KMS-11 (cell line): ENCODE measurements around the gene ZRANB1.

Experiments
- H2AFZ ChIP-seq: fragments of 200-600 bp; sonication (generic); 2 replicates; pipeline ENCODE4 v1.6.1; 2016; ENCODE audit warnings: antibody characterized with exemption, mixed run types, low read depth
- H3K27ac ChIP-seq: fragments of 200-600 bp; sonication (generic); 2 replicates; pipeline ENCODE4 v1.6.1; 2016; ENCODE audit warnings: mild to moderate bottlenecking, mixed run types
- H3K27me3 ChIP-seq: fragments of 200-600 bp; sonication (generic); 2 replicates; pipeline ENCODE4 v1.6.1; 2017; ENCODE audit warnings: mild to moderate bottlenecking, low read depth, mixed run types, moderate library complexity; ENCODE audit not compliant: insufficient read depth
- H3K36me3 ChIP-seq: fragments of 200-600 bp; sonication (generic); 2 replicates; pipeline ENCODE4 v1.6.1; 2017; ENCODE audit warnings: mild to moderate bottlenecking, mixed run types; ENCODE audit not compliant: insufficient read depth
- H3K4me1 ChIP-seq: fragments of 200-600 bp; sonication (generic); 2 replicates; pipeline ENCODE4 v1.6.1; 2016; ENCODE audit warnings: mild to moderate bottlenecking, low read depth, mixed run types; ENCODE audit not compliant: poor library complexity, severe bottlenecking
- H3K4me2 ChIP-seq: fragments of 200-600 bp; sonication (generic); 2 replicates; pipeline ENCODE4 v1.7.0; 2016; ENCODE audit warnings: mild to moderate bottlenecking, mixed run types
- H3K4me3 ChIP-seq: fragments of 200-600 bp; sonication (generic); IDR thresholded peaks from 2 replicates; pipeline ENCODE4 v1.6.1; 2017; ENCODE audit warnings: low read depth, low read length, mixed read lengths; ENCODE audit not compliant: insufficient read depth
- H3K79me2 ChIP-seq: fragments of 200-600 bp; sonication (generic); 2 replicates; pipeline ENCODE4 v1.6.1; 2016; ENCODE audit warnings: low read depth, mixed run types; ENCODE audit not compliant: insufficient read depth
- H3K9ac ChIP-seq: fragments of 200-600 bp; sonication (generic); 2 replicates; pipeline ENCODE4 v1.6.1; 2016; ENCODE audit warnings: mild to moderate bottlenecking, mixed run types
- H4K20me1 ChIP-seq: fragments of 200-600 bp; sonication (generic); 2 replicates; pipeline ENCODE4 v1.6.1; 2016; ENCODE audit warnings: mild to moderate bottlenecking, mixed run types; ENCODE audit not compliant: insufficient read depth
- TF ChIP-seq, protein P1 (sequence below): fragments of 200-600 bp; sonication (generic); conservative IDR thresholded peaks from 2 replicates; pipeline ENCODE4 v1.6.1; 2017; ENCODE audit warnings: low read depth, mild to moderate bottlenecking, antibody characterized with exemption, low read length, moderate library complexity, mixed read lengths

Gene ZRANB1

GRCh38 chr10:125023862-125024496 lies 82.1 kb downstream of the ZRANB1 start:
- H3K79me2 ChIP-seq = no peaks in the 10 kb centered on the region
- no peaks in the 10 kb centered on the region for H3K36me3 ChIP-seq
- H3K4me1 ChIP-seq = no peaks in the 10 kb centered on the region
- TF ChIP-seq, protein P1, sequence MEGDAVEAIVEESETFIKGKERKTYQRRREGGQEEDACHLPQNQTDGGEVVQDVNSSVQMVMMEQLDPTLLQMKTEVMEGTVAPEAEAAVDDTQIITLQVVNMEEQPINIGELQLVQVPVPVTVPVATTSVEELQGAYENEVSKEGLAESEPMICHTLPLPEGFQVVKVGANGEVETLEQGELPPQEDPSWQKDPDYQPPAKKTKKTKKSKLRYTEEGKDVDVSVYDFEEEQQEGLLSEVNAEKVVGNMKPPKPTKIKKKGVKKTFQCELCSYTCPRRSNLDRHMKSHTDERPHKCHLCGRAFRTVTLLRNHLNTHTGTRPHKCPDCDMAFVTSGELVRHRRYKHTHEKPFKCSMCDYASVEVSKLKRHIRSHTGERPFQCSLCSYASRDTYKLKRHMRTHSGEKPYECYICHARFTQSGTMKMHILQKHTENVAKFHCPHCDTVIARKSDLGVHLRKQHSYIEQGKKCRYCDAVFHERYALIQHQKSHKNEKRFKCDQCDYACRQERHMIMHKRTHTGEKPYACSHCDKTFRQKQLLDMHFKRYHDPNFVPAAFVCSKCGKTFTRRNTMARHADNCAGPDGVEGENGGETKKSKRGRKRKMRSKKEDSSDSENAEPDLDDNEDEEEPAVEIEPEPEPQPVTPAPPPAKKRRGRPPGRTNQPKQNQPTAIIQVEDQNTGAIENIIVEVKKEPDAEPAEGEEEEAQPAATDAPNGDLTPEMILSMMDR = no peak
- H3K4me2 ChIP-seq = no peak overlapping the region
- H2AFZ ChIP-seq = no peak overlapping the region
- no peaks in the 10 kb centered on the region for H3K27me3 ChIP-seq
- no peak overlapping the region for H3K27ac ChIP-seq
- H4K20me1 ChIP-seq = no peaks in the 10 kb centered on the region
- no peak overlapping the region for H3K4me3 ChIP-seq
- no peak overlapping the region for H3K9ac ChIP-seq

DNA sequence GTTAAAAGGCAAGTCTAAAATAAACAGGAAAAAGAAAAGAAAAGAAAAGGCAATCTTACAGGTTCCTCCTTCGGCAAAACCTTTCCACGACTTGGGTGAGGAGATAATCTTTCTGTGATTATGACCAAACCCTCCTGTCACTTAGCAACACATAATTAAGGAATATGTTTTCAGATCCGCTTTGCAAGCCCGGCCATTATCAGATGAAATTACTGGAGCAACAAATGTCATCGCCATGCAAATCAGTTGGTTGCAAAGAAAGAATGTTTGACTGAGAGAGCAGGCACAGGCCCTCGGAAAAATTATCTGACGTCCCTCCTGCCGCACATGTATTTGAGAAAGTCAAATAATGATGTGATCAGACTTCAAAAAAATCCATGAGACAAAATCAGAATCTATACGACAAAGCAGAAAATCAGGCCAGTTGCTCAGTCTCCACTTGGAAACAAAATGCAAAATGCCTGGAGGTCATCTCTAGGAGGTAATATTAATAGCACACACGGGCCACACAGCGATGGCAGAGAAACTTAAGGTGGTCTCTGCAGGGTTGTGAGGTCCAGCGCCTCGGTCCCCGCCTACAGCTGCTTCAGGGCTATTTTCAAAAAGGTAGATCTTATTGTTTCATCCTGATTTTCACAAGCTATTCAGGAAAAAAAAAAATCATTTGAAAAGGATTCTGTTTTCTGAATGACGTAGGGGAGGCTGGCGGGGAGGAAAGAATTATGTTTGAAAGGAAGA lies 82.7 kb downstream of the ZRANB1 start:
- Histone ChIP-seq H2AFZ (no peak overlapping the region), H3K4me2 (no peak overlapping the region), H3K9ac (no peak overlapping the region), H3K27me3 (no peaks in the 10 kb centered on the region), H3K27ac (no peak overlapping the region), H4K20me1 (no peaks in the 10 kb centered on the region), H3K4me3 (no peak overlapping the region), H3K4me1 (no peaks in the 10 kb centered on the region), H3K36me3 (no peaks in the 10 kb centered on the region), H3K79me2 (no peaks in the 10 kb centered on the region)
- TF ChIP-seq, protein P1 = no peak

DNA sequence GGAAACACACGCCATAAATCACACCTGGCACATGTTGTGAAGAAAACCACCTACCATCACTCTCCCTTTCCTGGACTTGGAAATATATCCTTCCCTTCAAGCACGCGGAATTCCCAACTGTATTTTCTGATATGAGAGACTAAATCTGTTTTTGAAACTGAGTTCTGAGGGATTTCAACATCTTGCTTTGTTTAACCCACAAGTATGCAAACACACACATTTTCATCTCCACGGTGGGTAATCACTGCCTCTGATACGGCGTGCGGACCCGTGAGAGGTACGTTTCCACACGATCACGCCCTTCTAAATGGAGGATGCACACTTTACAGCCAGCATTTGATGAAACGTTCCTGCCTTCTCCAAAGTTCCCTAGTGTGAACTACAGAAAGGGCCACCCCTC lies 83.4 kb downstream of the ZRANB1 start:
- Histone ChIP-seq H3K4me1 (no peaks in the 10 kb centered on the region), H3K27ac (no peak overlapping the region), H3K9ac (no peak overlapping the region), H3K36me3 (no peaks in the 10 kb centered on the region), H3K4me2 (no peak overlapping the region), H3K79me2 (no peaks in the 10 kb centered on the region), H2AFZ (no peak overlapping the region), H3K4me3 (no peak overlapping the region), H3K27me3 (no peaks in the 10 kb centered on the region), H4K20me1 (no peaks in the 10 kb centered on the region)
- TF ChIP-seq, protein P1 = no peak

- no peaks in the 10 kb centered on the region for H3K36me3 ChIP-seq
- no peak overlapping the region for H3K4me2 ChIP-seq
- no peak overlapping the region for H2AFZ ChIP-seq
- no peaks in the 10 kb centered on the region for H4K20me1 ChIP-seq
- H3K27ac ChIP-seq = no peak overlapping the region
- H3K9ac ChIP-seq = no peak overlapping the region
- TF ChIP-seq, protein P1 = no peak
- H3K4me1 ChIP-seq = no peaks in the 10 kb centered on the region
- H3K27me3 ChIP-seq = no peaks in the 10 kb centered on the region
- H3K4me3 ChIP-seq = no peak overlapping the region
- no peaks in the 10 kb centered on the region for H3K79me2 ChIP-seq
Observed at GRCh38 chr10:125026036-125026931, 84.4 kb downstream of the ZRANB1 start.
